HCT116 (cell line): ENCODE measurements around the gene GIN1.

ENCODE experiments used
- EGR1 ChIP-seq: IDR thresholded peaks from 2 replicates; pipeline ENCODE4 v1.6.1; 2012; ENCODE audit warnings: low read depth
- EZH2 ChIP-seq: fragments of 200-600 bp; sonication (generic); IDR thresholded peaks from 2 replicates; pipeline ENCODE4 v1.6.1; 2017; ENCODE audit warnings: antibody characterized with exemption, mixed run types
- EZH2phosphoT487 ChIP-seq: fragments of 200-600 bp; IDR thresholded peaks from 2 replicates; pipeline ENCODE4 v1.6.1; 2018; ENCODE audit warnings: antibody characterized with exemption, borderline replicate concordance
- POLR2A ChIP-seq: IDR thresholded peaks from 2 replicates; pipeline ENCODE4 v1.7.0; 2011; ENCODE audit warnings: borderline replicate concordance; ENCODE audit not compliant: insufficient read depth, insufficient read length; ENCODE audit errors: extremely low read depth
- POLR2AphosphoS5 ChIP-seq: IDR thresholded peaks from 2 replicates; pipeline ENCODE4 v1.6.1; 2011; ENCODE audit warnings: mild to moderate bottlenecking, low read depth, low read length, moderate library complexity
- RAD21 ChIP-seq: IDR thresholded peaks from 2 replicates; pipeline ENCODE4 v1.6.1; 2012; ENCODE audit warnings: low read depth, mild to moderate bottlenecking
- SP1 ChIP-seq: IDR thresholded peaks from 2 replicates; pipeline ENCODE4 v1.6.1; 2012; ENCODE audit warnings: low read depth
- SRF ChIP-seq: IDR thresholded peaks from 2 replicates; pipeline ENCODE4 v1.6.1; 2012; ENCODE audit warnings: low read depth
- TCF7L2 ChIP-seq: IDR thresholded peaks from 2 replicates; pipeline ENCODE4 v1.7.0; 2011; ENCODE audit warnings: borderline replicate concordance, inconsistent platforms; ENCODE audit not compliant: insufficient read depth, insufficient read length; ENCODE audit errors: extremely low read depth
- YY1 ChIP-seq: IDR thresholded peaks from 2 replicates; pipeline ENCODE4 v1.6.1; 2011; ENCODE audit warnings: low read length, low read depth, moderate library complexity, mild to moderate bottlenecking; ENCODE audit not compliant: insufficient replicate concordance; ENCODE audit errors: extremely low read depth
- TF ChIP-seq, protein P1 (sequence below), 3 experiments: fragments of 200-600 bp in 1 of 3; sonication (generic) in 1 of 3; IDR thresholded peaks in 2 of 3; conservative IDR thresholded peaks in 1 of 3; 2 replicates each; pipeline ENCODE4 v1.5.1; 2012 to 2017; ENCODE audit warnings: low read depth in 2 of 3, low read length in 2 of 3, antibody characterized with exemption in 1 of 3, borderline replicate concordance in 1 of 3, control low read depth in 1 of 3, mild to moderate bottlenecking in 1 of 3, mixed read lengths in 1 of 3, mixed run types in 1 of 3, moderate library complexity in 1 of 3; ENCODE audit not compliant: insufficient read depth in 1 of 3
- TF ChIP-seq, protein P2 (sequence below): IDR thresholded peaks from 2 replicates; pipeline ENCODE4 v1.6.1; 2012
- TF ChIP-seq, protein P3 (sequence below): IDR thresholded peaks from 2 replicates; pipeline ENCODE4 v1.6.1; 2012; ENCODE audit warnings: low read depth

DNA sequence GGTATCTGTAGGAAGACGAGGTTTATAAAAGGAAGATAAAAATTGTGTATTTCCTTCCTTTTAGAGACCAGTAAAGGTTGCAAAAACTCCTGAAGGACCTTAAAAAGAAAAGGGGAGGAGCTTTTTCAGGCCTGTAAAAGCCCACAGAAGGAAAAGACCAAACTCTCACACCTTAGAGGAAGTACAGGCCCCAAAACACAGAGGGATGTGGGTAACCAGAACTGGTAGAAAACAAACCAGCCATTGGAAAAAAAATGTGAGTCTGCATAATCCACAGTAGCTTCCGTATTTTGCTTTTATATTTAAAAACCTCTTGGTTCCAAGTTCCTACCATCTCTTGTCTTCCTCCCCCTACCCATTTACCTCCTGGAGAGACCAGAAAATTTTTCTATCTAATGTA is 8.5 kb downstream of the GIN1 start:
- no peak for TF ChIP-seq POLR2AphosphoS5
- TF ChIP-seq, protein P1, sequence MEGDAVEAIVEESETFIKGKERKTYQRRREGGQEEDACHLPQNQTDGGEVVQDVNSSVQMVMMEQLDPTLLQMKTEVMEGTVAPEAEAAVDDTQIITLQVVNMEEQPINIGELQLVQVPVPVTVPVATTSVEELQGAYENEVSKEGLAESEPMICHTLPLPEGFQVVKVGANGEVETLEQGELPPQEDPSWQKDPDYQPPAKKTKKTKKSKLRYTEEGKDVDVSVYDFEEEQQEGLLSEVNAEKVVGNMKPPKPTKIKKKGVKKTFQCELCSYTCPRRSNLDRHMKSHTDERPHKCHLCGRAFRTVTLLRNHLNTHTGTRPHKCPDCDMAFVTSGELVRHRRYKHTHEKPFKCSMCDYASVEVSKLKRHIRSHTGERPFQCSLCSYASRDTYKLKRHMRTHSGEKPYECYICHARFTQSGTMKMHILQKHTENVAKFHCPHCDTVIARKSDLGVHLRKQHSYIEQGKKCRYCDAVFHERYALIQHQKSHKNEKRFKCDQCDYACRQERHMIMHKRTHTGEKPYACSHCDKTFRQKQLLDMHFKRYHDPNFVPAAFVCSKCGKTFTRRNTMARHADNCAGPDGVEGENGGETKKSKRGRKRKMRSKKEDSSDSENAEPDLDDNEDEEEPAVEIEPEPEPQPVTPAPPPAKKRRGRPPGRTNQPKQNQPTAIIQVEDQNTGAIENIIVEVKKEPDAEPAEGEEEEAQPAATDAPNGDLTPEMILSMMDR (IDR thresholded peaks at IDR 0.05 in 2 of 3, conservative IDR thresholded peaks at IDR 0.05 in 1 of 3; ENCODE audit: borderline replicate concordance in 1 of 3, insufficient read depth in 1 of 3, low read depth in 2 of 3, low read length in 2 of 3), result no peak
- no peak for TF ChIP-seq RAD21
- TF ChIP-seq EZH2, result no peak
- no peak for TF ChIP-seq YY1
- no peak for TF ChIP-seq POLR2A
- no peak for TF ChIP-seq EZH2phosphoT487
- TF ChIP-seq SP1, result no peak
- TF ChIP-seq EGR1, result no peak
- TF ChIP-seq TCF7L2, result no peak
- TF ChIP-seq, protein P2, sequence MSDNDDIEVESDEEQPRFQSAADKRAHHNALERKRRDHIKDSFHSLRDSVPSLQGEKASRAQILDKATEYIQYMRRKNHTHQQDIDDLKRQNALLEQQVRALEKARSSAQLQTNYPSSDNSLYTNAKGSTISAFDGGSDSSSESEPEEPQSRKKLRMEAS, result no peak
- no peak for TF ChIP-seq SRF
- TF ChIP-seq, protein P3, sequence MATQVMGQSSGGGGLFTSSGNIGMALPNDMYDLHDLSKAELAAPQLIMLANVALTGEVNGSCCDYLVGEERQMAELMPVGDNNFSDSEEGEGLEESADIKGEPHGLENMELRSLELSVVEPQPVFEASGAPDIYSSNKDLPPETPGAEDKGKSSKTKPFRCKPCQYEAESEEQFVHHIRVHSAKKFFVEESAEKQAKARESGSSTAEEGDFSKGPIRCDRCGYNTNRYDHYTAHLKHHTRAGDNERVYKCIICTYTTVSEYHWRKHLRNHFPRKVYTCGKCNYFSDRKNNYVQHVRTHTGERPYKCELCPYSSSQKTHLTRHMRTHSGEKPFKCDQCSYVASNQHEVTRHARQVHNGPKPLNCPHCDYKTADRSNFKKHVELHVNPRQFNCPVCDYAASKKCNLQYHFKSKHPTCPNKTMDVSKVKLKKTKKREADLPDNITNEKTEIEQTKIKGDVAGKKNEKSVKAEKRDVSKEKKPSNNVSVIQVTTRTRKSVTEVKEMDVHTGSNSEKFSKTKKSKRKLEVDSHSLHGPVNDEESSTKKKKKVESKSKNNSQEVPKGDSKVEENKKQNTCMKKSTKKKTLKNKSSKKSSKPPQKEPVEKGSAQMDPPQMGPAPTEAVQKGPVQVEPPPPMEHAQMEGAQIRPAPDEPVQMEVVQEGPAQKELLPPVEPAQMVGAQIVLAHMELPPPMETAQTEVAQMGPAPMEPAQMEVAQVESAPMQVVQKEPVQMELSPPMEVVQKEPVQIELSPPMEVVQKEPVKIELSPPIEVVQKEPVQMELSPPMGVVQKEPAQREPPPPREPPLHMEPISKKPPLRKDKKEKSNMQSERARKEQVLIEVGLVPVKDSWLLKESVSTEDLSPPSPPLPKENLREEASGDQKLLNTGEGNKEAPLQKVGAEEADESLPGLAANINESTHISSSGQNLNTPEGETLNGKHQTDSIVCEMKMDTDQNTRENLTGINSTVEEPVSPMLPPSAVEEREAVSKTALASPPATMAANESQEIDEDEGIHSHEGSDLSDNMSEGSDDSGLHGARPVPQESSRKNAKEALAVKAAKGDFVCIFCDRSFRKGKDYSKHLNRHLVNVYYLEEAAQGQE, result no peak
